GM12865 (cell line): ENCODE data around the gene SIRT5.
A peak's percentile ranks its signal among the peaks of the same experiment; 100 is the strongest.

Experiments
- DNase-seq: peaks from one replicate; pipeline ENCODE4 v3.0.0; 2010; ENCODE audit warnings: low read depth
- H3K4me3 ChIP-seq: 2 replicates; pipeline ENCODE4 v1.5.1; 2011; ENCODE audit warnings: mild to moderate bottlenecking, low read depth, low read length, control low read depth
- CTCF ChIP-seq: IDR thresholded peaks from 2 replicates; pipeline ENCODE4 v1.5.1; 2011; ENCODE audit warnings: low read length, control low read depth, low read depth, inconsistent platforms; ENCODE audit not compliant: insufficient read depth; ENCODE audit errors: missing control alignments

Gene SIRT5

GRCh38 chr6:13572951-13573654 is 1.3 kb upstream of the SIRT5 start:
- DNase-seq: peak; percentile 5
- no peak for TF ChIP-seq CTCF
- peak overlapping the region; percentile 97 for H3K4me3 ChIP-seq

GRCh38 chr6:13573669-13574110 is 711 bp upstream of the SIRT5 start:
- peak overlapping the region; percentile 97 for H3K4me3 ChIP-seq
- DNase-seq: peak; percentile 40
- no peak for TF ChIP-seq CTCF

GRCh38 chr6:13574149-13574570 is 241 bp upstream of the SIRT5 start:
- H3K4me3 ChIP-seq: peak overlapping the region; percentile 97
- TF ChIP-seq CTCF: peak; percentile 33
- DNase-seq: peak; percentile 98

- no peak for TF ChIP-seq CTCF
- DNase-seq: no peak
- H3K4me3 ChIP-seq: peak overlapping the region; percentile 97
Observed at GRCh38 chr6:13575377-13575775, 975 bp downstream of the SIRT5 start.

GRCh38 chr6:13576017-13576416 is 1.6 kb downstream of the SIRT5 start:
- H3K4me3 ChIP-seq: no peak overlapping the region
- no peak for TF ChIP-seq CTCF
- no peak for DNase-seq

GRCh38 chr6:13577926-13578325 is 3.5 kb downstream of the SIRT5 start:
- no peak for TF ChIP-seq CTCF
- DNase-seq: no peak
- H3K4me3 ChIP-seq: no peak overlapping the region

GRCh38 chr6:13579911-13580310 is 5.5 kb downstream of the SIRT5 start:
- no peak overlapping the region for H3K4me3 ChIP-seq
- no peak for TF ChIP-seq CTCF
- no peak for DNase-seq
